NCI-H146 treated with DMSO at 0.1 percent for 48 hours (cell line): Measurements from ENCODE around the gene MRPL46.

ENCODE experiments used
- DNase-seq: peaks from one replicate; lab custom pipeline; 2025; ENCODE audit not compliant: unreplicated experiment; lab: John Stamatoyannopoulos, UW

The MRPL46 gene

DNA sequence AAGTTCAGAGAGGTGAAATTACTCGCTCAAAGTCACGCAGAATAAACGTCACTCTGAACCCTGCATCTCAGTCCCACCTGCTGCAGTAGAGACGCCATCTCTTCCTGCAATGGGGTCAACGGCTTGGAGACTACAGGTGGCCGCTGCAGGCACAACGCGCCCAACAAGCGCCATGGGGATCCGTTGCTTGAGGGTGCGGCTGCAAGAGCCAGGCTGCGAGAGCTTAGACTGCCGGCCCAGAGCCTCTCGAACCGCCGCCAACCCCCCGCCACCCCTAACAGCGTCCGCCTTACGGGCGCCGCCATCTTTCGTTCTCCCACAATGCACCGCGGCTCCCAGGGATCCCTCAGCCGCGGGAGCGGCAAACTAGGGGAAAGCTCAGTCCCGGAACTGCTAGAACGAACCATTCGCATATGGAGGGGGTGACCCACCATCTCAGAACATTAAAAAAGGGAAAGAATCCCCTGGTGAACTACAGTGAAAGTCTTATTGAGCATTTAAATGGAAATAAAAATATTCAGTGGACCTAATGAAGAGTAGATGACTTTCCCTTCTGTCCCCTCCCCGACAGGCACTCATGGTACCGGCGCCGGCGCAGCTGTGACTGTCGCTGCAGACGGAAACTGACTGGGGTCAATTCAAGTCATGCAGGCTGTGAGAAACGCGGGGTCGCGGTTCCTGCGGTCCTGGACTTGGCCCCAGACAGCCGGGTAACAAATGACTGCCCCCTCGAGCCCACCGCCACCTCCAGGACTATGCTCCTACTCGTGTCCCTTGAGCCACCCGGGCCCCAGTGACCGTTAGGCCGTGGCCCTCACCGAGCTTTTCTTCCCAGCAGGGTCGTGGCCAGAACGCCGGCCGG, at the start of gene MRPL46, which contains the start of gene MRPS11:
Gene MRPL46, minus strand, starts transcription at position 316 of the 862 bp plus-strand sequence. Its CDS starts 11 bp downstream, at position 305.
Gene MRPS11, plus strand, starts transcription at position 636 of the 862 bp plus-strand sequence. Its CDS starts 10 bp downstream, at position 646.
- peak; percentile 91 for DNase-seq

DNA sequence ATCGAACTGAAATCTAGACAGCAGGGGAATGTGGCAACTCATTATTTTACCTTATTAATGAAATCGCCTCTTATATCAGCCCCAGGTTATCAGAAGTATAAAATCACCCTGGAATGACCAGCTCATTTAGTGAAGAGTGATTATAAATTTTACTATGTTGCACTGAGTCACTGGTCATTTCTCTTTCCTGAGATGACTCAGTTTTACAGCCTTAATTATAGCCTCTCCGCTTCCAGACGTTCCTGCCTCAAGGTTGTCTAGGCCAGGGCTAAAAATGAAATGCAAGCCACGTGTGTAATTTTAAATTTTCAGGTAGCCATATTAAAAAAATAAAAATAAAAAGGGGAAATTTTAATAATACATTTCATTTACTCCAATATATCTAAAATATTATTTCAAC, 46.0 kb upstream of the MRPL46 start:
- no peak for DNase-seq

DNA sequence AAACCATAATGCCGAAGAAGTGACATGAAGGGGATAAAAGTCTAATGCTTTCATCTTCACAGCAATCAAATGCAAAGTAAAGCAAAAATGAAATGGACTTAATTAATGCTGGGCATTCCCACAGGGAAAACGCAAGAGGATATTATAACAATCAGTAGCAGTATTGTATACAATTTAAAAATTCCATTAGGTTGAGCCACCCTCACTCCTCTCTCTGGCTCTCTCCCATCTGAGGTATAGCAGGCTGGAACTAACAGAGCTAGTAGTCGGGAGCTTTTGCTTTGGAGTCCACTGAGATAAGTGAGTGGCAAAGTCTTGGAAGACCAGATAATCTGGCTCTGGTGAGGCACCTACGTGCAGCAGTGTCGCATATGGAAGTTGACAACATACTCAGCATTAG, 45.4 kb upstream of the MRPL46 start:
- no peak for DNase-seq

DNA sequence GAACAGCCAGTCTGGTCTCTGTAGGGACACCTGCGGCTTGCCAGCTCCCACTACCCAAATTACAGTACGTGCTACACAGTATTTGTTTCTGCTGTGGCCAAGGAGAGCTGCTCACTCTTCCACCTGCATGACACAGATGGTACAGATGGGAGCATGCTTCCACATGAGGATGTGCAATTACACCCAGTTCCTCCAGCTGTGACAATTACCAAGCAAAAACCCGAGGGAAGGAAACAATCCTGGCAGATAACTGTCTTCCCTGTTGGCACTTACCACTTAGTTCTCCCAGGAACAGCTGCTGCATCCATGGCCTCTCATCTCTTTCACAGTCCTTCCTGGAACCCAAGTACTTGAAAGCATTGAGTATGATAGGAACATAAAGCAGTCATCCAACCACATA, 44.9 kb upstream of the MRPL46 start:
- no peak for DNase-seq

DNA sequence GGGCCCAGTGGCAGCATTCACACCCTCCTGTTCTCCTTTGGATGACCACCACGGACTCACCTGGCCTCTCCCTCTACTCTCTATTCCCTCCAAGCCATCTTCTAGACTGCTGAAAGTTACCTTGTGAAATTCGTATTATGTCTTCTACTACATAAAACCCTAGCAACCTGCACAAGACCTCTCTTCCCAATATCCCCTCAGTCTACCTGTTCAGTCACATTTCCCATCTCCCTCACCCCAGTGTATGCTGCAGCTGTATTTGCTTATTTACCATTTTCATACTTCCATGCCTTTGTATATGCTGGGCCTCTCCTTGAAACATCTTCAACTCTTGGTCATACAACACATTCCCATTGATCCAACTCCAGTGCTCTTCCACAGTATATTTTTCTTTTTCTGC, 44.0 kb upstream of the MRPL46 start:
- no peak for DNase-seq

DNA sequence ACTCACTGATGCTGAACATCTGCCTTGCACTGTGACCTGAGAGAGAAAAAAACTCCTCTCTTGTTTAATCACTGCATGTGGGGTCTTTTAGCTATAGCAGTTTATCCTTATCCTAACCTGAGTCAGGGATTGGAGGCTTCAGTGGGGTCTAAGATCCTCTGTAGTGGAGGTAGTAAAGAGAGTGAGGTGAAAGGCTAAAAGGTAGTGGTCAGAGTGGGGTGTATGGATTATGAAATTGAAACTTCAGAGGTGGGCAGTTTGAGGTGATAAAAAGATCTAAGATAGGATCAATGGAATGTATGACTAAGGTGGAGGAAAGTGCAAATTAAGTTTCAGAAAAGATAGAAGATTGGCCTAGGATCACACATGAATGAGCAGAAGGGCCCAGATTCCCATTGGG, 42.8 kb upstream of the MRPL46 start:
- DNase-seq: no peak

DNA sequence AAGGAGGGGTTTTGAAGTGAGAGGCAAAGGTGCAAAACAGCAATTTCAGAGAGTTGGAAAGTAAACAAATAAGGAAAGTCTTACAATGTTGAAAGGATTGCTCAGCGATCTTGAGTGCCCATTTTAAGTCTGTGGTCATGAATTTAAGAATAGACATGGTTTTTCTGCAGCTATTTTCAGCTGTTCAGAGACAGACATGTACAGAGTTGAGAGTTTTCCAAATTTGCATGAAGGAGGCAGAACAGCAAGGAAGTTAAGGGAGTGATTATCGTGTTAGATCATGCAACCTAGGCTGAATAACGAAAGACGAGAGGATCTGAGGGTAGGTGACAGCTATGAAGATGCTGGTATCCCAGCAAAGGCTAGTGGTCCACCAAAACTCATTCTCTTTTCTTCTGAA, 42.1 kb upstream of the MRPL46 start:
- no peak for DNase-seq

DNA sequence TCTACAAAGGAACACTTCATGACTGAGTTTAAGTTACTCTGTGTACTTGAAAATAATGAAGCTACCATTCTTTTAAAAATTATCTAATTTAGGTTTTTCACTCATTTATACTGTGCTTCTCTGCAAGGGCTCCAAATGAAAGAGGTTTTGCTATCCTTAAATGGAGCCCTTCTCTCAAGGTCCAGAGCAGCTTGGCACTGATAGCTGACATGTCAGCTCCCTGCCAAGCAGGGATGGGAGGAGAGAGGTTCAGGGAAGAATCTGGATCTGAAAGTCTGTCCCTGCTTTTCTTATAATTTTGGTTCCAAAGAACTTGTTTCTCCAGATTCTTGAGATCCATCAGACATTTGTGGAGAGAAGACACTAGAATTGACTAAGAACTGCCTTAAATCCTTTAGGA, 39.4 kb upstream of the MRPL46 start:
- no peak for DNase-seq

DNA sequence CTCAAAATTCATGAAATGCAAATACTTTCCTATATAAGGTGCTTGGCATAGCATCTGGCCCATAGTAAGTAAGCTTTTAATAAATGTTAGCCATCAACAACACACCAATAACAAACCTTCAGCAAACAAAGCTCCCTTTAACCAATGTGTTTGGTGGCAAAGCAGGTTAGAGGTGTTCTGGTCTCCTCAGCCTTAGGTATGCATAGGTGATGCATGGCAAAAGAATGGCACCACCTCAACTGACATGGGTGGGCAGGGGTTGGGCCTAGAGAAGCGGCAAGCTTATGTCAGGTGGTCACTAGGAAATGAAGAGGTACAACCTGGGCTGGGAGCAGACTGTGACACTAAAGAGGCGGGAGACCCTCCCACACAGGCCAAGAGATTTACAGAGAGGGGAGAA, 38.5 kb upstream of the MRPL46 start:
- no peak for DNase-seq

DNA sequence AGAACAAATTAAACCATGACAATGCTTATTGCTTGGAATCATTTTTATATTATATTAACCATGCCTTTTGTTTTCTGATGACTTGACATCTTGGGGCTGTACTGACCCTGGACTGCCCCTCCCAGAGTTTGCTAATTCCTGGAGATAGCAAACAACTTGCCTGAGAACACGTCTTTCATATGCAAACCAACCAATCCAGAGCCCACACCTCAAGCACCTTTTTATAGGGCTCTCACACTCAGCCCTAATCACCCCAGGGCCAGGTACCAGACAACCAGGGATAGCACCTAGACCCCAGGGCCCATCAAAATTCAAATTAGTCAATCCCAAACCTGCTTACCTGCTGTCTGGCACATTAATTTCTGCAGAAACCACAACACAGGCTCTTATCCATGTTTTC, 37.3 kb upstream of the MRPL46 start:
- DNase-seq: no peak

DNA sequence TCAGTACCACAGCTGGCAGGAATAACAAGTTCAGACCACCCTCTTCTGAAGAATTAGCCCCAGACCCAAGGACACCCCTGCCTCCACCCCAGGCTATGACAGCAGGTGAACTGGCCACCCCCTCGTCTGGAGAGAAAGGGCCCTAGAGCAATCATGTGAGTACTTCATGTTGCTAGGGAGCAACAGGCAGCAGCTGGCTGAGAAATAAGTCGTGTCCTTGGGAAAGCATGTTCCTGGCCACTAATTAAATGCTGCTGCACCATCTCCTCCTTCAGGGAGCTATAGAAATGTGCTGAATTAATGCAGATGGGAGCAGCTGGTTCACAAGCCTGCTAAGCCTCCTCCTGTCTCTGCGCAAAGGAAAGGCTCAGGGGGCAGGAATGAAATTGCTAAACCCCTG, 31.8 kb upstream of the MRPL46 start:
- peak; percentile 4 for DNase-seq

DNA sequence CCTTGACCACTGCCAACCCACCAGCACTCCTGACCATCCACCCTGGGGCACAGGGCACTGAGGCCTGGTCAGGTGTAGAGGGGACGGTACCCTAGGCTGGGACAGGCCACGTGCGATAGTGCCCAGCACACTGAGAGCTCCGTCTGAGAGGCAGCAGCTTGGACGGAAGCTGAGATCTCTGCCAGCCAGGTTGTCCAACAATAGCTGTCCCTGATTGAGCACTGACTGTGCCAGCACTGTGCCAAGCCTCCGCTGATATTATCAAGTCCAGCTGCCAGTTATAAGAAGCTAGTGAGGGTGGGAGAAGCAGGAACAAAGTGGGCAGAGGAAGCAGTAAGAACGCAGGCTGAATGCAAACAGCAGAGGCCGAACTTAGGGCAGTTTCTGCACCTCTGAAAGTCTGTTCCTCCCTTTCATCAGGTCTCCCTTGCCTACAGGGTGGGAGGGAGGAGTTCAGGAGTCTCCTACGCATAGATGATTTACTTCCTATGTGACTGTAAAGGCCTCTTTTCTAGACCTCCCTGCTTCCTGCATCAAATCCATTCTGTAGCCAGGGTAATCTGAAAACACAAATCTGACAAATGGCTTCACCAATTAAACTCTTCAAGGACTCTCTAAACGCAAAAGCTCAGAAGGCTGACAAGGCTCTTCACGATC, 30.0 kb upstream of the MRPL46 start:
- DNase-seq: no peak

DNA sequence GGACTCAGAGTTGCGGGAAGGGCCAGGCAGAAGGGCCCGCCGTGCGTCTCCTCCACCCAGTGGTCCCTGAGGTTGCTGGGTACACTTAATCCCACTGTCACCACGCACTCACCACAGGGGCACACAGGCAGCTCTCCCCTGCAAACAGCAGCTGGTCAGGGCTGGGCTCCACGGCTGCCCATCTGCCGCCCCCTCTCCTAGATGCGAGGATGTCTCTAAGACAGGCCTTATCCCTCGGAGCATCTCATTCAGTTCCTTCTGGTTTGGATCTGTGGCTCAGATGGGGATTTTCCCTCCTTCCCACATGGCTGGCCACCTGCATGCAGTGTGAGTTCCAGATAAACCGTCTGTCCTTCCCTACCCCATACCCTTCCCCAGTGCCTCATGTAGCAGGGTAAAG, 26.7 kb upstream of the MRPL46 start:
- no peak for DNase-seq

DNA sequence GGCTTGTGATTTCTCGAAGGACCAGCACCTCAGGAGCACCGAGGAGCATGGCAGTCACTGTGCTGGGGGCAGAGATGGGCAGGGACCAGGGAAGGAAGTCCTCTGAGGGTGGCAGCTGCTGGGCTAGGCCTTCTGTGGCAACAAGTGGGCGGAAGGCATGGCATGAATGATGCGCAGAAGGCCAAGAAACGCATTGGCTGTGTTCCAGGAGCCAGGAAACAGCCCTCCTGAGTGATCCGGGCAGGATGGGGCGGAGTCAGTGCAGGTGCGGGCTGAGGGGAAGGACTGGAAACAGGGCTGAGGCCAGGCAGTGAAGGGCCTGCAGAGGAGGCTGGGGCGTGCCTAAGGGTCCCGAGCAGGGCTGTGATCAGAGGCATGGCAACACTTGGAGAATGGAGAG, 24.0 kb upstream of the MRPL46 start:
- DNase-seq: no peak

DNA sequence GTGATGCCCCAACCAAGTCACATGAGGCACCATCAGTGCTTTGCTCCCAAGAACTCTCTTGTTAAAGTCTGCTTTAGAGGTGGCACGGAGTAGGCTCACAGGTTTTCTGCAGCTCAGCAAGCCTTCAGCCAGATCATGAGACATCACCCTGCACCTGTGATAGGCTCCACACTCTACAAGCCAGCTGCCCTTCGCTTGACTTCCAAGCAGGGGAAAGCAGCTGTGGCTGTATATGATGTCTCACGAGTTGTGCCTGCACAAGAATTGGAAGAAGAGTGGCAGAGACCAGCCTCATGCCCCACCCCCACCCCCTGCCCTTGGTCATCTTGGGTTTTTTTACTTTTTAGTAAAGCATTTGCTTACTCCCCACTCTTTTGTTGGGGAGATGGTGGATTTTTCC, 22.8 kb upstream of the MRPL46 start:
- DNase-seq: no peak

DNA sequence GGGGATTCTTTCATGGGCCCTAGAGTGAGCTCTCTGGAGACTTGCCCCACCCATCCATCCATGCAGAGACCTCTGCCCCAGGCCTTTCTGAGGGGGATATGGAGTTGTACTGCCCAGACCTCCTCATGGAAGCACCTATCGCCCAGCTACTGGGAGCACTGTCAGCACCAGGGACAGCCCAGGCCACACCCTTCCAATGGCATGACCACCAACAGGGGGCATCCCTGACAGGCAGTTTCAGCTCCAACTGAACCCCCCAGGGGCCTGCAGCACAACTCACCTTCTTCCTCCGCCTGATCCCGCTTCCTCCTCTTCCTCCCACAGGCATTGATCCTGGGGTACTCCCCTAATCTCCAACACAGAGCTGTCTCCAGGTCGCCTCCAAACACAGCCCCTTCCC, 22.1 kb upstream of the MRPL46 start:
- no peak for DNase-seq

DNA sequence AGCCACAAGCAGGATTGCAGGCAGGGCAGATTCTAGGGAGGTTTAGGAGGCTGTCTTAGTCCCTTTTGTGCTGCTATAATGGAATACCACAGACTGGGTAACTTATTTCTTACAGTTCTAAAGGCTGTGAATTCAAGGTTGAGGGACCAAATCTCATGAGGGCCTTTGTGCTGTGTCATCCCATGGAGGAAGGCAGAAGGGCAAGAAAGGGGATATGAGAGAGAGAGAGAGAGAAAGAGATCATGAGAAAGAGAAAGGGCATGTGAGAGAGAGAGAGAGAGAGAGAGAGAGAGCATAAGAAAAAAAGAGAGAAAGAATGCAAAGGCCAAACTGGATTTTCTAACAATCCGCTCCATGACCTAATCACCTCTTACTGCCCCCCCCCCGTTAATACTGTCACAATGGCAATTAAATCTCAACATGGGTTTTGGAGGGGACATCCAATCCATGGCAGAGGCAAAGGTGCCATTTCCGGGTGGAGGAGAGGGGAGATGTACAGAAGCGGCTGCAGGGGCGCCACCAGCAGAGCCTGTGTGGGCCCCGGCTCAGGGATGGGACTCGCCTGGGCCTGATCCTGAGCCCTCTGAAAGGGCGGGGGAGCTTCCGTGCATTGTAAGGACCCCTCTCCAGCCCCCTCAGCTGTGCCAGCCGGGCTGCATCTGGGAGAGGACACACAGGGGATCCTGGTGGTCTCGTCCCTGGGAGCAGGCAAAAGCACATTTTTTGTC, 20.8 kb upstream of the MRPL46 start:
- DNase-seq: no peak

DNA sequence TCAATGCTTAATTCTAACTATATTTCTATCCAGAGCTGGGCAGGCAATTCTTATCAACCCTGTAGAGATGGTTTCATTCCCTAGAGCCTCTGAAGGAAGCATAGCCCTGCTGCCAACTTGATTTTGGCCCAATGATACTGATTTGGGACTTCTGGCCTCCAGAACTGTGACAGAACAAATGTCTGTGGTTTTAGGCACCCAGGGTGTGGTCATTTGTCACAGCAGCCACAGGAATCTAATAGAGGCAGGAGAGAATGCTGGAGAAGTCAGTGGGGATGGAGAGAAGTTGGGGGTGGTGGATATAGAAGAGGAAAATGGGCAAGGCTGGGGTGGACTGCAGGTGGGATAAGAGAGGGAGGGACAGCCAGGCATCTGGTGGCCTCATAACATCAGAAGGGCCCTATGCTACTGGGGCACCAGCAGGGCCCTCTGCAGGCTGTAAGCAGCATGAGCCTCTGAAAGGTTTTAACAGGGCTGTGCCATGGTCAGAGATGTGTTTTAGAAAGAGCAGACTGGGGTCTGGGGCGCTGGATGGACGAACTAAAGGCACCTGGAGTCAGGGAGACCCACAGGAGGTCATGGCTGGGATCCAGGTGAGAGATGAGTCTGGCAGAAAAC, 20.1 kb upstream of the MRPL46 start:
- DNase-seq: no peak

DNA sequence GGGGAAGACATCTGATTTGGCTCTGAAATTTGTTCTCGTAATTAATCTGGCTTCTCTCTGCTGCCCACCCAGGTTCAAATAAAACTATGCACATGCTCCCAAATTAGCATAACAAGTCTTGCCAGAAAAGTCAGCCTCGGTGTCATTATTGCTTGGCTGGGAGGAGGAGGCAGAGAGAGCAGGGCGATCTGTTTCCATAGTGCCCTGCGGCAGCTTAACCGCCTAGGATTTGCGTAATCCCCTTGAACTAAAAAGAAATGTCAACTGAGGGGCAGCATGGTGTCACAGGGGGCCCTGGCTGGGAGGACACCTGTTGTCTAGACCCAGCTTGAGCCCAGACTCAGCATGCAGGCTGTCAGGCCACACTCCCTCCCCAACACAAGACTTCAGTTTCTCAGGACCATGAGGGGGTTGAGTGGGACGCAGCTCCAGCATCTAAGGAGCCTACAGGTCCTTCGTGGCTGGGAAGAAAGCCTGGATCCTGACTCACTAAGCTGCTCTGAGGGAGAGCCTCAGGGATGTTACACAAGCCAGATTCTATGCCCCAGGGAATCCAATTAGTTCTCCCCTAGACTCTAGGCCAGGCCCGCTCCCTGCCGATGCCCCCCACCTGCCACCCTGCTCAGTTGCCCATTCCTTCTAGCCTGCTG, 17.6 kb upstream of the MRPL46 start:
- no peak for DNase-seq

DNA sequence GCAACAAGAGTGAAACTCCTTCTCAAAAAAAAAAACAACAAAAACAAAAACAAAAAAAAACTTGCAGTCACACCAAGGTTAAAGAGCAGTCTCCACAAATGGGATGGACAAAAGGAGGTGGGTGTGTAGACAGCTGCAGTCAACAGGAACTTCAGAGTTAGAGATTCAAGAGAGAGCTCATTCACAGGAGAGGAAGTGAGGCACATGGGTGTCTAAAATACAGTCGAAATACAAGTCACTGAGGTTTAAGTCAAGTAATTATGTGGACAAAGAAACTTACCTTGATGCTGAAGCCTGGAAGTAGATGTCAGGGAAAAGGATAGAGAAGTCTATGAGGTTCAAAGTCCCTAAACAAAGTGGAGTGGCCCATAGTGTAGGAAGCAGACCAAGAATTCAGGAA, 15.1 kb upstream of the MRPL46 start:
- DNase-seq: no peak

DNA sequence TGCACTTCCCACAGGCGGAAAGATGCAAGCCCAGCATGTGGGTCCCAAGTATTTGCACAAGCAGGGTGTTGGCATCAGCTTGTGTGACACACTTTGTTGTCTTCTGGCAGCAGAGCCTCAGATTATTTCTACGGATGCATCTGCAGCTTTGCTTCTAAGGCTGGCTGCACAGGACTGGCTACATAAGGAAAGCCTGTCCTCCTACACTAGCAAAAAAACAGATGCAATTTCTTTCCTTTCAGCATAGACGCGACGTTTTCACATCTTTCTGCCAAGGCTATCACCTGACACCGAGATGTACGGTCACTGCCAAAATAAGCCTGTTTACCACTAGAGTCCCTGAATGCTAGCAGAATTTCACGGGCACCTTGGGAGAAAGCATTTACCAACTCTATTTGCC, 13.8 kb upstream of the MRPL46 start:
- DNase-seq: no peak
